CD4-positive, alpha-beta T cell (primary cell): ENCODE data around the gene C1QTNF6. TPM values are rescaled to one million over a fixed set of nuclear protein-coding genes. Genes with fewer than 3 reads are reported as not detected.
"Not testable (repeated sequence)": the region's sequence is repeated elsewhere in the genome, so short reads cannot be mapped to it uniquely, and the experiment has no call there.

Experiments
- ATAC-seq: fragments of 200-7000 bp; cut with Tn5 transposase; one replicate; pipeline ENCODE4 v1.10.0; 2022; ENCODE audit warnings: mild to moderate bottlenecking; ENCODE audit not compliant: poor library complexity
- CTCF ChIA-PET: fragments of 350-600 bp; sonication (Branson Sonifier 250); formaldehyde crosslinking; loops from one replicate; lab custom pipeline; 2021; ENCODE audit warnings: antibody characterized with exemption, inconsistent platforms; lab: Charles Lee
- POLR2A ChIA-PET: fragments of 350-600 bp; sonication (Branson Sonifier 250); formaldehyde crosslinking; loops from one replicate; lab custom pipeline; 2021; ENCODE audit warnings: antibody characterized with exemption, inconsistent platforms; lab: Charles Lee
- DNase-seq, 14 experiments: peaks; one replicate each; pipeline ENCODE4 v3.0.0-alpha.2; 2013 to 2020; ENCODE audit warnings: mixed read lengths in 2 of 14
- H3K27ac ChIP-seq, 2 donors: one replicate each; pipeline versions ENCODE4 v1.5.1 to v1.7.0; 2013; ENCODE audit warnings: low read length in 2 of 2, low read depth in 1 of 2, mild to moderate bottlenecking in 1 of 2
- H3K27me3 ChIP-seq, 2 experiments: 1 replicate in 1 of 2; 2 replicates in 1 of 2; pipeline versions ENCODE4 v1.6.1 to v1.7.0; 2013; ENCODE audit warnings: low read length in 2 of 2, control low read depth in 1 of 2, mild to moderate bottlenecking in 1 of 2, moderate library complexity in 1 of 2; ENCODE audit not compliant: insufficient read depth in 2 of 2, control insufficient read depth in 1 of 2
- H3K36me3 ChIP-seq: one replicate; pipeline ENCODE4 v1.6.1; 2013; ENCODE audit warnings: low read length, control low read depth; ENCODE audit not compliant: insufficient read depth
- H3K4me1 ChIP-seq: one replicate; pipeline ENCODE4 v1.6.1; 2013; ENCODE audit warnings: low read length, control low read depth; ENCODE audit not compliant: insufficient read depth
- H3K4me3 ChIP-seq: one replicate; pipeline ENCODE4 v1.5.1; 2013; ENCODE audit warnings: mild to moderate bottlenecking, low read length, moderate library complexity
- H3K9me3 ChIP-seq, 2 experiments: 1 replicate in 1 of 2; 2 replicates in 1 of 2; pipeline versions ENCODE4 v1.6.1 to v1.7.0; 2013; ENCODE audit warnings: low read length in 2 of 2, mild to moderate bottlenecking in 2 of 2, control low read depth in 1 of 2, moderate library complexity in 1 of 2; ENCODE audit not compliant: control insufficient read depth in 1 of 2, insufficient read depth in 1 of 2
- H3K27ac Mint-ChIP-seq: one replicate; pipeline ENCODE4 v1.8.0; 2020; ENCODE audit warnings: mixed read lengths
- H3K27me3 Mint-ChIP-seq: one replicate; pipeline ENCODE4 v1.8.0; 2021; ENCODE audit warnings: mixed read lengths
- H3K36me3 Mint-ChIP-seq: one replicate; pipeline ENCODE4 v1.8.0; 2021; ENCODE audit warnings: low read depth, mixed read lengths
- H3K4me1 Mint-ChIP-seq: one replicate; pipeline ENCODE4 v1.8.0; 2021; ENCODE audit warnings: low read depth, mixed read lengths
- H3K4me3 Mint-ChIP-seq: one replicate; pipeline ENCODE4 v1.8.0; 2020; ENCODE audit warnings: mild to moderate bottlenecking, mixed read lengths
- H3K9me3 Mint-ChIP-seq: one replicate; pipeline ENCODE4 v1.8.0; 2020; ENCODE audit warnings: mixed read lengths
- CTCF ChIP-seq: fragments of 200-600 bp; IDR thresholded peaks from one replicate; pipeline ENCODE4 v1.8.0; 2022; ENCODE audit warnings: antibody characterized with exemption, mild to moderate bottlenecking
- intact Hi-C, 2 experiments: fragments of 100-400 bp; cut with DNase I in 1 of 2; cut with micrococcal nuclease in 1 of 2; formaldehyde crosslinking; loops; one replicate each; pipeline versions ENCODE4 v1.15.1 to v1.9.0; 2023 to 2025; cut with DNase I, micrococcal nuclease
- total RNA-seq, 174 experiments: library from RNA in 2 of 174; stranded (reverse) in 2 of 174; gene quantifications; one replicate each; pipeline ENCODE4 v1.2.3 and lab custom pipeline; 2021 to 2026

The C1QTNF6 gene
- total RNA-seq, 2 experiments from 2014 or later, result 11.9 to 12.1 TPM

GRCh38 chr22:37202001-37202555 lies 14.0 kb upstream of the C1QTNF6 start:
- Mint-ChIP-seq H3K4me1 (peaks cover 41% of the 10 kb centered on the region), H3K36me3 (no peaks in the 10 kb centered on the region), H3K27ac (peak overlapping the region; percentile 49), H3K9me3 (no peaks in the 10 kb centered on the region), H3K4me3 (no peak overlapping the region), H3K27me3 (no peaks in the 10 kb centered on the region)
- no peak for ATAC-seq
- no peak for DNase-seq
- H3K27ac ChIP-seq, result no peak overlapping the region
- ChIA-PET POLR2A (interaction anchor here (1.3 to 6.5 kb wide), 2 partner anchors 41 to 183 kb away, joined by 3 to 64 read pairs; partner anchors contain the start of genes MPST, RAC2 and TST), CTCF (interaction anchor here (5.2 kb wide), 1 partner anchor 40 kb away, joined by 89 read pairs; the partner anchor contains the start of gene RAC2)
- intact Hi-C loops, result no loop called here
- no peak overlapping the region for H3K4me3 ChIP-seq
- H3K4me1 ChIP-seq, result peaks cover 60% of the 10 kb centered on the region
- H3K9me3 ChIP-seq, result no peaks in the 10 kb centered on the region
- no peaks in the 10 kb centered on the region for H3K36me3 ChIP-seq
- no peak for TF ChIP-seq CTCF
- no peaks in the 10 kb centered on the region for H3K27me3 ChIP-seq

- intact Hi-C loops, result loop anchor here in 1 of 2 experiments (2.0 kb wide), 1 partner anchor 33 kb away; no protein-coding TSS in a partner anchor
- ChIA-PET POLR2A (interaction anchor here (1.3 to 6.5 kb wide), 2 partner anchors 42 to 182 kb away, joined by 3 to 64 read pairs; partner anchors contain the start of genes MPST, RAC2 and TST), CTCF (interaction anchor here (5.2 kb wide), 1 partner anchor 40 kb away, joined by 89 read pairs; the partner anchor contains the start of gene RAC2)
- H3K36me3 Mint-ChIP-seq, H3K4me3 ChIP-seq, H3K27me3 ChIP-seq, H3K9me3 Mint-ChIP-seq, ATAC-seq, H3K4me3 Mint-ChIP-seq, DNase-seq, H3K9me3 ChIP-seq, H3K27me3 Mint-ChIP-seq, H3K27ac ChIP-seq, H3K36me3 ChIP-seq: not testable (repeated sequence)
- Mint-ChIP-seq H3K27ac (peak overlapping the region; percentile 49), H3K4me1 (peaks cover 42% of the 10 kb centered on the region)
- peaks cover 61% of the 10 kb centered on the region for H3K4me1 ChIP-seq
Observed at GRCh38 chr22:37201443-37201820, 13.4 kb upstream of the C1QTNF6 start.

- H3K27ac ChIP-seq, result peak overlapping the region; percentile 73 to 90
- Mint-ChIP-seq H3K27ac (peak overlapping the region; percentile 100), H3K27me3 (no peaks in the 10 kb centered on the region), H3K9me3 (no peaks in the 10 kb centered on the region), H3K4me3 (peak overlapping the region; percentile 93), H3K36me3 (no peaks in the 10 kb centered on the region), H3K4me1 (peaks cover 46% of the 10 kb centered on the region)
- CTCF ChIA-PET, result interaction anchor here (0.7 to 5.2 kb wide), 27 partner anchors 8 to 344 kb away, joined by 3 to 89 read pairs (median 6); partner anchors contain the start of genes IL2RB, RAC2 and TST
- H3K36me3 ChIP-seq, result no peaks in the 10 kb centered on the region
- POLR2A ChIA-PET, result interaction anchor here (1.0 to 6.5 kb wide), 24 partner anchors 9 to 424 kb away, joined by 3 to 64 read pairs (median 6); partner anchors contain the start of genes IFT27, IL2RB, MFNG and RAC2
- no peaks in the 10 kb centered on the region for H3K9me3 ChIP-seq
- H3K4me1 ChIP-seq, result peaks cover 57% of the 10 kb centered on the region
- no peak for TF ChIP-seq CTCF
- ATAC-seq (no peak), DNase-seq (no peak)
- H3K27me3 ChIP-seq, result no peaks in the 10 kb centered on the region
- H3K4me3 ChIP-seq, result peak overlapping the region; percentile 87
- intact Hi-C loops, result loop anchor here (1.0 to 10.0 kb wide), 12 partner anchors 19 to 425 kb away; partner anchors contain the start of gene IFT27 (in 1 of the 2)
Observed at GRCh38 chr22:37199760-37200108, 11.7 kb upstream of the C1QTNF6 start.
